Right lobe of liver (tissue), 4 donors: ENCODE data around the gene POLD3.

ENCODE experiments used
- CTCF ChIP-seq, 4 donors: fragments of 200-600 bp in 3 of 4; fragments of 450-650 bp in 1 of 4; IDR thresholded peaks; one replicate each; pipeline versions ENCODE4 v1.5.1 to v1.8.0; 2016 to 2022; ENCODE audit warnings: antibody characterized with exemption in 4 of 4, mild to moderate bottlenecking in 2 of 4
- POLR2A ChIP-seq: fragments of 450-650 bp; IDR thresholded peaks from one replicate; pipeline ENCODE4 v1.6.1; 2017; ENCODE audit warnings: antibody characterized with exemption, mild to moderate bottlenecking
- donor health status: DM: no; HTN: no; CAD: no.
- donor health status: DM: no; HTN: no; CAD: no.
- donor health status: DM: no; HTN: yes; CAD: no.

GRCh38 chr11:74543991-74544390, 48.4 kb upstream of the POLD3 start:
- TF ChIP-seq CTCF (IDR thresholded peaks at IDR 0.05), result no peak
- no peak for TF ChIP-seq POLR2A
